ENCODE results near the gene CTU2.

- no peak for TF ChIP-seq CTCF (IDR thresholded peaks at IDR 0.05)
- no peak for TF ChIP-seq REST (IDR thresholded peaks at IDR 0.05; ENCODE audit: insufficient read depth in 1 of 2, low read depth in 2 of 2, low read length in 1 of 2)
- no peak for TF ChIP-seq POLR2AphosphoS5 (IDR thresholded peaks at IDR 0.05; ENCODE audit: low read depth, low read length)
- TF ChIP-seq TCF7L2 (IDR thresholded peaks at IDR 0.05; ENCODE audit: low read depth, low read length) = no peak
- TF ChIP-seq SIN3A (IDR thresholded peaks at IDR 0.05; ENCODE audit: borderline replicate concordance, insufficient read depth, low read depth, low read length) = no peak
These were observed 9.0 kb upstream of the CTU2 start for GRCh38 chr16:88697116-88697830.
